B cell (primary cell): ENCODE results near the gene CHST3.

Experiments used
- CTCF ChIP-seq: fragments of 200-600 bp; IDR thresholded peaks from one replicate; pipeline ENCODE4 v1.8.0; 2022; ENCODE audit warnings: antibody characterized with exemption, mild to moderate bottlenecking
- EZH2 ChIP-seq: IDR thresholded peaks from 2 replicates; pipeline ENCODE4 v1.6.1; 2012; ENCODE audit warnings: borderline replicate concordance, low read depth, mild to moderate bottlenecking, moderate library complexity, low read length; ENCODE audit not compliant: insufficient read depth, poor library complexity, severe bottlenecking

GRCh38 chr10:71999360-72000072 lies 35.3 kb downstream of the CHST3 start:
- no peak for TF ChIP-seq CTCF
- no peak for TF ChIP-seq EZH2
